KOPT-K1 (cell line): Measurements from ENCODE around the gene PARP1.
"Not testable (repeated sequence)": the region's sequence is repeated elsewhere in the genome, so short reads cannot be mapped to it uniquely, and the experiment has no call there.

Experiments
- H3K27ac ChIP-seq: fragments of 200-600 bp; sonication (generic); 2 replicates; pipeline ENCODE4 v1.5.1; 2016; ENCODE audit warnings: antibody characterized with exemption, mild to moderate bottlenecking, low read depth, low read length; ENCODE audit not compliant: poor library complexity, severe bottlenecking
- H3K36me3 ChIP-seq: fragments of 200-600 bp; sonication (generic); 2 replicates; pipeline ENCODE4 v1.5.1; 2017; ENCODE audit warnings: antibody characterized with exemption, mild to moderate bottlenecking, low read length, moderate library complexity; ENCODE audit not compliant: insufficient read depth
- H3K9me3 ChIP-seq: fragments of 200-600 bp; sonication (generic); 2 replicates; pipeline ENCODE4 v1.5.1; 2017; ENCODE audit warnings: antibody characterized with exemption, low read length, mild to moderate bottlenecking; ENCODE audit not compliant: insufficient read depth, poor library complexity, severe bottlenecking

The PARP1 gene

DNA sequence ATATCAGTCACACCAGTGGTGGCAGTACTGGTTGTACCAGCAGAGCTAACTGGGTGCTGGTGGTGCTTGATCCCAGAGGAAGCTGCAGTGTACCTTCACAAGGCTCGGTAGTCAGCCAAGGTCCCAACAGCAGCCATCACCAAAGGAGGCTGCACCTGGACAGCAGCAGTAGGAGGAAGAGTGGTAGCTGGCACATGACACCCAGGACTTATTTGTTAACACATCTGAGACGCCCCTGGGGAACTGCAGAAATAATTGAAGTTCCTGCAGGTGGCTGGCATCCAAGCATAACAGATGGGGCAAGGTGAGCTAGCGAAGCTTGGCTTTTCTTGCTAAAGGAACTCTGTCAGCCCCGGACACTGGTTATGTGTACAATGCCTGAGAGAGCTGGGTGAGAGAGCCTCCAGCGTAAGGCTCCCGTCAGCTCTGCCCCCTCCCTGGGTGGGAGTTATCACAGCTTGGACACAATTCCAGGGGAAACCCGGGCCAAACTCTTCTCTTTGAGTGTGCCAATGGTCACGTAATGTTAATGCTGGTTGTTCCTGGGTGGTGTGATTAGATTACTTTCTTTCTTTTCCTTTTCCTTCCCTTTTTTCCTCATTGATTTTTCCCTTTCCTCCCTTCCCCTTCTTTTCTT lies 29.1 kb upstream of the PARP1 start:
- no peak overlapping the region for H3K27ac ChIP-seq
- peaks cover 7% of the 10 kb centered on the region for H3K9me3 ChIP-seq
- no peaks in the 10 kb centered on the region for H3K36me3 ChIP-seq

DNA sequence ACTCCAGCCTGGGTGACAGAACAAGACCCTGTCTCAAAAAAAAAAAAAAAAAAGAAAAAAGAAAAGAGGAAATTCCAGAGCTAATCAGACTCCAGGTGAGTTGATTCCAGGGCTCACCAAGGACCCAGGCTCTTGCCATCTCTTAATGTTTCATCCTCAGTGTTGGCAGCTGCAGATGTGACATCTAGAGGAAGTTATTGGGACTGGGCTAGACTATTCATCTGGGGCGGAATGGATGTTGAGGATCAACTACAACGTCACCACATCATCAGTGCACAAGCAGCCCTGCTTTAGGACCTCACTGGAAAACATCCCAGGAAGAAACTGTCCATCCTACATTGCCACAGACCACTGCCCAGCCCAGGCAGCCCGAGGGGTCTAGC lies 28.6 kb upstream of the PARP1 start:
- Histone ChIP-seq H3K36me3 (no peaks in the 10 kb centered on the region), H3K27ac (no peak overlapping the region), H3K9me3 (peaks cover 7% of the 10 kb centered on the region)

DNA sequence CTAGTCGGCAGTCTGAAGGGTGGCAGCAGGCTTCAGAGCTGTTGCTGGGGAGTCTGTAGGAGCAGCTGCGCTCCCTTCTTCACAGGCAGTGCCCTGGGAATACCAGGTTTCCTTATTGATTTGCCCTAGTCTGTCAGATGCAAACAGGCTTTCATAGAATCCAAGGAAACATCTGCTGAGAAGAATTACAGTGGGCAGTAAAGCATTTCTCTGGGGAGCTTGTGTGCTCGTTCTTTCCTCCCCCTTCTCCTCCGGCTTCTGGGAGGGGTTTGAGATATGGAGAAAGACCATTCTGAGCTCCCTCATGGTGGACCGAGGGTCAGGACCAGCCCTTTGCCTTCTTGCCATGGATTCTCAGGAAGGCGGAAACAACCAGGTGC lies 25.4 kb upstream of the PARP1 start:
- Histone ChIP-seq H3K9me3 (peaks cover 7% of the 10 kb centered on the region), H3K27ac (no peak overlapping the region), H3K36me3 (no peaks in the 10 kb centered on the region)

DNA sequence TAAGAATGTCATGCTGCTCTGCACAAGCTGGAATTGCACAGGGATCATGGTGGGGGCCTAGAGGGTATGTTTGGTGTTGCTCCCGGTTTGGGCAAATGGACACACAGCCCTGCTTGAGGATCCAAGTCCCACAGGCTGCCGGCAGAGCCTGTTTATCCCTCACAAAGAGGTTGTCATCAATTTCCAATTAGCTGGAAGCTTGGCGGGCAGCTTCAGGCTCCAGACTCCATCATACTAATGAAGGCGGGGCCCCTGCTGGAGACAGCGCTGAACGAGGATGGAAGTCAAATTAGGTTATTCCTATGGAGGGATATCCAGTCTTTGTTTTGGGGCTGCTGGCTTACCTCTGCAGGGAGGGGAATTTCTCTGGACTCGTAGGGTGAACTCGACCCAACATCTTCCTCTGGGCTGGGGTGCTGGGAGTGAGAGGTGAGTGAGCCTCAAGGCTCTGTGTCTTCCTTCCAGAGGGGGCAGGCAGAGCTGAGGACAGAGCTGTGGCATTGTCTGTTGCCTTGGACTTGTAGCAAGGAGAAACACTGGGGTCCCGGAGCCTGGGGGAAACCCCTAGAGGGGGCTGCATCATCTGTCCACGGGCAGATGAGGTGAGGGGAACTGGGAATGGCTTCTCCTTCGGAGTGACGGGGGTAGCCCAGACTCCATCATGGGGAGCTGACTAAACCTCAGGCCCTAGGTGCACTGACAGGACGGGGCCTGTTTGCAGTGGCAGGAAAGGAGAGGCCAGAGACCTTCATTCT lies 24.9 kb upstream of the PARP1 start:
- H3K9me3 ChIP-seq = peaks cover 3% of the 10 kb centered on the region
- H3K36me3 ChIP-seq = no peaks in the 10 kb centered on the region
- no peak overlapping the region for H3K27ac ChIP-seq

DNA sequence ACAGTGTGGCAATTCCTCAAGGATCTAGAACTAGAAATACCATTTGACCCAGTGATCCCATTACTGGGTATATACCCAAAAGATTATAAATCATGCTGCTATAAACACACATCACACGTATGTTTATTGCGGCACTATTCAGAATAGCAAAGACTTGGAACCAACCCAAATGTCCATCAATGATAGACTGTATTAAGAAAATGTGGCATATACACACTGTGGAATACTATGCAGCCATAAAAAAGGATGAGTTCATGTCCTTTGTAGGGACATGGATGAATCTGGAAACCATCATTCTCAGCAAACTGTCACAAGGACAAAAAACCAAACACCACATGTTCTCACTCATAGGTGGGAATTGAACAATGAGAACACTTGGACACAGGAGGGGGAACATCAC lies 24.0 kb upstream of the PARP1 start:
- H3K9me3 ChIP-seq, H3K36me3 ChIP-seq, H3K27ac ChIP-seq: not testable (repeated sequence)

DNA sequence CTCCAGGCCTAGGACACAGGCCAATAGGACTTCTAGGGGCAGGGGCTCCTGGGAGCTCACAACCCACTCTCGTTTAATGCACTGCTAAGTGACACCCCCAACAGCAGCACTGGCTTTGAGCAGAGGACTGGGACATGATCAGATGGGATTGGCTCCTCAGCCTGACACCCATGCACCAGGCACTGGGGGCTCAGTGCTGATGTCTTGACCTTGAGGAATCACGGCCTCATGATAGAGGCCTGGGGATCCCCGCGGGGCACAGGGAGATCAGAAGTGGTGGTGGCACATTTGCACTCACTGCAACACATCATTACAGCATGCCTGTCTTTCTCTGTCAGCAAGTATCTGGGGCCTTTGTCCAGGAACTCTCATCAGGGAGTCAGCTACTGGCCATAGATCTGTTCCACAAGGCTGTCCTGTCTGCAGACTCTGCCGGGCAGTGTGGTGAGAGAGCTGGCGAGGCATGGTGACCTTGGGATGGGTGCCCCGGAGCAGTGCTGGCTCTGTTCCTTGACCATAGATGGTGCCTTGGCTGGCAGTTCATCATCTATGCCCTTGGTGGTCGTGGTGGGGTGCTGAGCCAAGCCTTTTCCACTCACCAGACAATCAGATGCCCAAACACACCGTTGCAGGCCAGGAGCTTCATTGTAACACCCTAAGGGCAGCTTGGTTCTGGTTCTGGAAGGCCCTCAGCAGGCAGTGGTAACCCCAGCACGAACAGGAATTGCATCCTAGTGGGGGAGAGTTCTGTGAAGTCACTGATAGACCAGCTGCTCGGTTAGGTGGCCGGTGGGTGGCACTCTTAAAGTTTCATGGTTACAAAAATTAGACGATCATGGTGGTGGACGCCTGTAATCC lies 22.2 kb upstream of the PARP1 start:
- Histone ChIP-seq H3K36me3 (no peaks in the 10 kb centered on the region), H3K9me3 (no peaks in the 10 kb centered on the region), H3K27ac (no peak overlapping the region)

DNA sequence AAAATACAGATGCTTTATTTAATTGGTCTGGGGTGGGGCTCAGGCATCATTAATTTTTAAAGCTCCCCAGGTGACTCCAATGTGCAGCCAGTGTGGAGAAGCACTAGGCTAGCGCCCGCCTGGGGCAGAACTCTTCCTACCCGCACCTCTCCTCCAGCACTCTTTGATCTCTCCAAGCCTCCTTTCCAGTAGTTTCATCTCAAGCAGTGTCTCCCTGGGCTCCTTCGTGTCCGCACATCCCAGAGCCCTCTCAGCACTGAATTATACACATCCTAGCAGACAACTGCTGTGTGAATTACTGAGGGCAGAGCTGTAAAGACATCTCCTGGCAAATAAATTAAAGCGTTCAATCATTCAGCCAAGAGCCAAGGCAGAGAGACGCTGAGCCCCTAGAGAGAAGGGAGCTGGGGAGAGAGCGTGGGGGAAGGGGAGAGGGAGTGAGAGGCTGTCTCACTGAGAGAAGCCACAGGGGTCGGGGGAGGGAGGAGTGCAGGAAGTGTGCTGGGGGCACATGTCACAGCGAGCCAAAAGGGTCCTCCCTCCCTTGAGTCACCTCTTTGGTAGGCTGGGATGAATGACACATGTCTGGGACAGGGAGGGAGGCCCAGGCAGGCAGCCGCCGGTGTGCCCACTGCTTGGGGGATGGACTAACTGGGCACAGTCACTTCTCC lies 21.0 kb upstream of the PARP1 start:
- no peak overlapping the region for H3K27ac ChIP-seq
- H3K36me3 ChIP-seq = no peaks in the 10 kb centered on the region
- H3K9me3 ChIP-seq = no peaks in the 10 kb centered on the region

DNA sequence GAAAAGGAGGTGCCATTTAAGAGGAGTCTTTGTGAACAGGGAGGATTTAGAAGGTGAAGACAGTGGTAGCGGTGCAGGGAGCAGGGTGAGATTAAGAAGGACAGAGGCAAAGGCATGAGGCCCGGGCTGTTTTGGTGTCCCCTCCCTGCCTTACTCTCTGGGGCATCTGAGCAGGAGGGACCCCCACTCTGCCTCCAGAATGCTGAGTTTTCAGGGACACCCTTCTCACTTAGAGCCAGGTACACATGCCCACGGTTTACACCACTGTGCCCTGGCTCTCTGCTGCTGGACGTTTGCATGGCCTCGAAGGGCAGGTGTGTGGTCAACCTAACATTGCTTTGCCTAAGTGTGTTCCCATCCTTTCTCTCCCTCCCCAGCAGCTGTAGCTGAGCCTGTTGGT lies 20.5 kb upstream of the PARP1 start:
- H3K36me3 ChIP-seq = no peaks in the 10 kb centered on the region
- H3K9me3 ChIP-seq = no peaks in the 10 kb centered on the region
- no peak overlapping the region for H3K27ac ChIP-seq

DNA sequence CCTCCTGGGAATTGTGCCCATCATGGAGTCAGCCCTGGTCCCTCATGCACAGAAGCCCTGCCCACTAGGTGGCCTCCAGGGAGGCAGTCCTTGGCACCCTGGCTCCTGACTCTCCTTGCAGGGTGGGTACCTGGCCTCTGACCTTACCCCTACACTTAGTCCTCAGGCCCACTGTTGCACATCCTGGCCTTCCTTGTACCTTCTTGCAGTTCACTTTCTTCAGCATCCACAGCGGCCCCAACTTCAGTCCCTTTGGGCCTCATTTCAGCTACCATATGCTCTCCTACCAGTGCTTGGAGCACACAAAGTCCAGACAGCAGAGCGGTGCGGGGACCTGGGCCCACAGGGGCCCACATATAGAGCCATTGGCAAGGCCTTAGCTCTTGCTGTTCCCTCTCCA lies 19.2 kb upstream of the PARP1 start:
- Histone ChIP-seq H3K36me3 (no peaks in the 10 kb centered on the region), H3K27ac (no peak overlapping the region), H3K9me3 (no peaks in the 10 kb centered on the region)

DNA sequence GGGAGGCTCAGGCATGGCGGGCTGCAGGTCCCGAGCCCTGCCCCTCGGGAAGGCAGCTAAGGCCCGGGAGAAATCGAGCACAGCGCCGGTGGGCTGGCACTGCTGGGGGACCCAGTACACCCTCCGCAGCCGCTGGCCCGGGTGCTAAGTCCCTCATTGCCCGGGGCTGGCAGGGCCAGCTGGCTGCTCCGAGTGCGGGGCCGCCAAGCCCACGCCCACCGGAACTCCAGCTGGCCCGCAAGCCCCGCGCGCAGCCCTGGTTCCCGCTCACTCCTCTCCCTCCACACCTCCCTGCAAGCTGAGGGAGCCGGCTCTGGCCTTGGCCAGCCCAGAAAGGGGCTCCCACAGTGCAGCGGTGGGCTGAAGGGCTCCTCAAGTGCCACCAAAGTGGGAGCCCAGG lies 18.5 kb upstream of the PARP1 start:
- H3K27ac ChIP-seq, H3K9me3 ChIP-seq: not testable (repeated sequence)

DNA sequence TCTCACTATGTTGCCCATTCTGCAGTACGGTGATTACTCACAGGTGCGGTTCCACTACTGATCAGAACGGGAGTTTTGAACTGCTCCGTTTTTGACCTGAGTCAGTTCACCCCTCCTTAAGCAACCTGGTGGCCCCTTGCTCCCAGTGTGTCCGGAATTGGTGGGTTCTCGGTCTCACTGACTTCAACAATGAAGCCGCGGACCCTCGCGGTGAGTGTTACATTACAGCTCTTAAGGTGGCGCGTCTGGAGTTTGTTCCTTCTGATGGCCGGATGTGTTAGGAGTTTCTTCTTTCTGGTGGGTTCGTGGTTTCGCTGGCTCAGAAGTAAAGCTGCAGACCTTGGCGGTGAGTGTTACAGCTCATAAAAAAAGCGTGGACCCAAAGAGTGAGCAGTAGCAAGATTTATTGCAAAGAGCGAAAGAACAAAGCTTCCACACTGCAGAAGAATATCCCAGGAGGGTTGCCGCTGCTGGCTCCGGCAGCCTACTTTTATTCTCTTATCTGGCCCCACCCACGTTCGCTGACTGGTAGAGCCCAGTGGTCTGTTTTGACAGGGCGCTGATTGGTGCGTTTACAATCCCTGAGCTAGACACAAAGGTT lies 17.6 kb upstream of the PARP1 start:
- Histone ChIP-seq H3K36me3 (no peaks in the 10 kb centered on the region), H3K27ac (no peak overlapping the region), H3K9me3 (no peaks in the 10 kb centered on the region)

More for the DNA sequence above, 18.5 kb upstream of the PARP1 start:
- H3K36me3 ChIP-seq = not testable (repeated sequence)

DNA sequence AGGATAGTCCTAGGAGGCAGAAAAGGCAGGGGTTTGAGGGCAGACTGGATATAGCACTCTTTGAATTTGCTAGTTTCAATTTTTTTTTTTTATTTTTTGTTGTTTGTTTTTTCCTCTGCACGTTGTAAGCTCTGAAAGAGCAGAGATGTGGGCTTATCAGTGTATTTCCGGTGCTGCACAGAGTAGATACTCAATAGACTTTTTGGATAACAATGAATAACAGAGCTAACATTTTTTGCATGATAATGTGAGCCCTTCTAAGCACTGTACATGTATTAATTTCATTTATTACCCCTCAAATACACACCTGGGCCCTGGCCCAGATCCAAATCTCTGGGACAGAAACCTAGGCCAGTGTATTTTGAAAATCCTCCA lies 17.1 kb upstream of the PARP1 start:
- H3K9me3 ChIP-seq = no peaks in the 10 kb centered on the region
- no peak overlapping the region for H3K27ac ChIP-seq
- H3K36me3 ChIP-seq = no peaks in the 10 kb centered on the region

DNA sequence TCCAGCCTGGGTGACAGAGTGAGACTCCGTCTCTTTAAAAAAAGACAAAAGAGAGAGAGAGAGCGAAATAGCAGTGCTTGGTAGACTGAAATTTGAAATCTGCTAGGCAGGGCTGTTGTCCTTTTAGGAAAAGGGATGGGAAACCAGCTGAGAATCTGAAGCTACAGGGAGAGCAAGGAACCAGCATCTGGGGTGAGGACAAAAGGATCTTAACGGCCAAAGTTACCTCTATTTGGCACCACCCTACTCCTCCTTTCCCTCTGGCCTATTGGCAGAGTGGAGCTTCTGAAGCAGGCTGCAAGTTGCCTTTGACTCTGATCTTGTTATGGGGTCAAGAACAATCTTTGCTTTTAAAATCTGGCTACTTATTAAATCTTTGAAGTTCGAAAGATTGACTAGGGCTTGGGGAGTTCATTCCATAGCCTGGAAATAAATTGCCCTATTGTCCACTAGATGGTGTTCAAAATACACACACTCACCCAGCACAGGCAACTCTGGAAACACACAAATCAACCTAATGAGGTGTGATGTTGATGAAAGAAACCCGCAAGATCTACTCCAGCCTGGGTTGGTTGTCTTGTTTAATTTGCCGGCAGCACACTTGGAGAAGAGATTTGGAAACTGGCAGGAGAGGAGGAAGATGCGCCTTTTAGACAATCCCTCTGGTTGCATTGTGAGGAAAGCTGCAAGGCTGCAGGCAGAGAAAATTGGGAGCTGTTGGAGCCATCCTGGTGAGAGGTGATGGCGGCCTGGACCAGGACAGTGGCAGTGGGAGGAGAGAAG lies 16.5 kb upstream of the PARP1 start:
- H3K9me3 ChIP-seq = no peaks in the 10 kb centered on the region
- H3K36me3 ChIP-seq = no peaks in the 10 kb centered on the region
- no peak overlapping the region for H3K27ac ChIP-seq

DNA sequence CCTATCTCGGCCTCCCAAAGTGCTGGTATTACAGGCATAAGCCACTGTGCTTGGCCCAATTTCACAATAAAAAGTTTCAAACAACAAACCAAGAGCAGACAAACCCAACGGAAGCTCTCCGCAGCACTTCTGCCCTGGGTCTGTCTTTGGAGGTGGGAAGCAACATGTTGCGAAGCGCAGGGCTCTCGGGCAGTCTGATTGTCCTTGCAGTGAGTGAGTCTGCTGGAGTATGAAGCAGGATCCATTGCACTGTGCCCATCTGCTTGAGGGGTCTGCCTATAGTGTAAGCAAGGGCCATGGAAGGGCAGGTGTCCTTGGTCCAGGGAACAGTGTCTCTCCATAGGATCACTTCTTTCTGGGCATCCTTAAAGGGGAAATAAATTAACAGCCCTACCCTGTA lies 14.6 kb upstream of the PARP1 start:
- H3K36me3 ChIP-seq = no peaks in the 10 kb centered on the region
- H3K9me3 ChIP-seq = no peaks in the 10 kb centered on the region
- no peak overlapping the region for H3K27ac ChIP-seq
